ENCODE measurements around the gene MAGI2.

The MAGI2 gene

DNA sequence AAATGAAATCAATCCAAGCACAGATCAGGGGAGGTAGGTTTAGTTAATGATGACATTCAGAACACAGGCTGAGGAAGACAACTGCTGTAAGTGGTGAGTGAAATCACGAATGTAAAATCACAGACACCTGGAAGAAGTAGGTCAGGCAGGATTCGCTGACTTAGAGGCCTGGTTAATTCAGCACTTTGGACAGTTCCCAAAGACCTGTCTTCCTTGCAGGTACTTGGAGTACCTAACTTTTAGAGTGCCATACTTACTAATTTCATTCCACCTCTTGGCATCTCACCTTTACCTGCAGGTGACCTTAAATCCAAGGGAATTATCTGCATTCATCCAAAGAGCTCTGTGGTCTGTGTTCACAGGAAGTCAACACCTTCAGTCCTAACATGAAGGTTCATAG lies 832.5 kb downstream of the MAGI2 start:
- DNase-seq (ENCODE audit: low read depth), result peak; percentile 5
- TF ChIP-seq, protein P1, sequence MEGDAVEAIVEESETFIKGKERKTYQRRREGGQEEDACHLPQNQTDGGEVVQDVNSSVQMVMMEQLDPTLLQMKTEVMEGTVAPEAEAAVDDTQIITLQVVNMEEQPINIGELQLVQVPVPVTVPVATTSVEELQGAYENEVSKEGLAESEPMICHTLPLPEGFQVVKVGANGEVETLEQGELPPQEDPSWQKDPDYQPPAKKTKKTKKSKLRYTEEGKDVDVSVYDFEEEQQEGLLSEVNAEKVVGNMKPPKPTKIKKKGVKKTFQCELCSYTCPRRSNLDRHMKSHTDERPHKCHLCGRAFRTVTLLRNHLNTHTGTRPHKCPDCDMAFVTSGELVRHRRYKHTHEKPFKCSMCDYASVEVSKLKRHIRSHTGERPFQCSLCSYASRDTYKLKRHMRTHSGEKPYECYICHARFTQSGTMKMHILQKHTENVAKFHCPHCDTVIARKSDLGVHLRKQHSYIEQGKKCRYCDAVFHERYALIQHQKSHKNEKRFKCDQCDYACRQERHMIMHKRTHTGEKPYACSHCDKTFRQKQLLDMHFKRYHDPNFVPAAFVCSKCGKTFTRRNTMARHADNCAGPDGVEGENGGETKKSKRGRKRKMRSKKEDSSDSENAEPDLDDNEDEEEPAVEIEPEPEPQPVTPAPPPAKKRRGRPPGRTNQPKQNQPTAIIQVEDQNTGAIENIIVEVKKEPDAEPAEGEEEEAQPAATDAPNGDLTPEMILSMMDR (conservative IDR thresholded peaks at IDR 0.05; ENCODE audit: low read depth, low read length), result no peak
- H3K4me3 ChIP-seq (ENCODE audit: low read depth, low read length), result no peak overlapping the region

- no peak overlapping the region for H3K4me3 ChIP-seq (ENCODE audit: low read depth, low read length)
- no peak for DNase-seq (ENCODE audit: low read depth)
- TF ChIP-seq, protein P1 (conservative IDR thresholded peaks at IDR 0.05; ENCODE audit: low read depth, low read length), result no peak
Observed at GRCh38 chr7:78616539-78616938, 836.9 kb downstream of the MAGI2 start.

- DNase-seq (ENCODE audit: low read depth), result no peak
- H3K4me3 ChIP-seq (ENCODE audit: low read depth, low read length), result no peak overlapping the region
- TF ChIP-seq, protein P1 (conservative IDR thresholded peaks at IDR 0.05; ENCODE audit: low read depth, low read length), result no peak
Observed at GRCh38 chr7:78609281-78609680, 844.2 kb downstream of the MAGI2 start.

DNA sequence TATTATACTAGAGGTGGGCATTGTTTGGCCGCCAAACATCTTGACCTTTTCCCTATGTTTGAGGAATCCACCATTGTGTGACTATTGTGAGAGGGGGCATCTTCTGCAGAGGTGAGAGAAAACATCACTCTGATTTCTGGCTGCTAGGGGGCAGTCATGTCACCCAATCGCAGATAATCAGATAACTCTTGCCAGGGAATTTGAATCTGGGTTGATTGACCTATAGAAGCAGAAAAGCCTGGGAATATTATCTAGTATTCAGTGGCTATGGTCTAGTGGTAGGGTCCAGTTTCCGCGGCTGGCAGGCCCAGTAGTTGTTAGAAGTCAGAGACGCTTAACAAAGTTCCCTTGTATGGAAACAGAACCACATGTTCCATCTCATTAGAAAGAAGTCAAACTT lies 846.4 kb downstream of the MAGI2 start:
- TF ChIP-seq, protein P1 (conservative IDR thresholded peaks at IDR 0.05; ENCODE audit: low read depth, low read length), result peak; percentile 43
- H3K4me3 ChIP-seq (ENCODE audit: low read depth, low read length), result no peak overlapping the region
- peak; percentile 10 for DNase-seq (ENCODE audit: low read depth)

DNA sequence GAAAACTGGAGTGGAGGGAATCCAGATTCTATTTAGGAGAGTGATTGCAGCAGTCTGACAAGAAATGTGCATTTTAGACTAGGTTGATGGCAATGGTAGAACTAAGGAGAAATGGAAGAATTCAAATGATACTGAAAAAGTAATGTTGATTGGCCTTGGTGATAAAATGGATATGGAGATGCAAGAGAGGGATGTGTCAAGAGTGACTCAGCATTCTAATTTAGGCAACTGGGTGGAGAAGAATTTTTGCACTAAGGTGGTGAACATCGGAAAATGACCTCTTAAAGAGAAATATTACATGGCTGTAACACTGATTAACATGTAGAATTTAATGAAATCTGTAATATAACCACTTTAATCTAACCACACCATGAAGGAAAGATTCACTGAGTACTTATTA lies 848.3 kb downstream of the MAGI2 start:
- no peak for DNase-seq (ENCODE audit: low read depth)
- TF ChIP-seq, protein P1 (conservative IDR thresholded peaks at IDR 0.05; ENCODE audit: low read depth, low read length), result no peak
- H3K4me3 ChIP-seq (ENCODE audit: low read depth, low read length), result no peak overlapping the region

GRCh38 chr7:78601728-78602127 lies 851.7 kb downstream of the MAGI2 start:
- H3K4me3 ChIP-seq (ENCODE audit: low read depth, low read length), result no peak overlapping the region
- TF ChIP-seq, protein P1 (conservative IDR thresholded peaks at IDR 0.05; ENCODE audit: low read depth, low read length), result no peak
- DNase-seq (ENCODE audit: low read depth), result no peak

- no peak overlapping the region for H3K4me3 ChIP-seq (ENCODE audit: low read depth, low read length)
- DNase-seq (ENCODE audit: low read depth), result no peak
- TF ChIP-seq, protein P1 (conservative IDR thresholded peaks at IDR 0.05; ENCODE audit: low read depth, low read length), result no peak
Observed at GRCh38 chr7:78594156-78594555, 859.3 kb downstream of the MAGI2 start.

Measured in choroid plexus epithelial cell (primary cell).